H1 (cell line): ENCODE measurements around the gene CACNB2. TPM values are rescaled to one million over a fixed set of nuclear protein-coding genes. Genes with fewer than 3 reads are reported as not detected.

Source experiments
- FOSL1 ChIP-seq: IDR thresholded peaks from 2 replicates; pipeline ENCODE4 v1.6.1; 2011; ENCODE audit warnings: mild to moderate bottlenecking, low read depth, low read length, moderate library complexity; ENCODE audit not compliant: insufficient read depth
- RAD21 ChIP-seq, 2 experiments: IDR thresholded peaks in 1 of 2; conservative IDR thresholded peaks in 1 of 2; 2 replicates each; pipeline ENCODE4 v1.6.1; 2011; ENCODE audit warnings: low read depth in 2 of 2, low read length in 2 of 2, improper control_type of control experiment in 1 of 2, inconsistent platforms in 1 of 2, mild to moderate bottlenecking in 1 of 2, moderate library complexity in 1 of 2
- polyA plus RNA-seq, 7 experiments: library from polyadenylated mRNA; depleted of rRNA in 3 of 7; stranded (reverse) in 5 of 7; unstranded in 2 of 7; fragments of >200 nt in 5 of 7; fragments of 200-250 nt in 2 of 7; gene quantifications; 1 replicate in 5 of 7; 2 replicates in 1 of 7; 4 replicates in 1 of 7; pipeline versions ENCODE4 v1.2.1 to v1.2.3, GENCODE V29; 2011 to 2013; ENCODE audit warnings: missing spikeins in 2 of 7, mixed read lengths in 2 of 7
- total RNA-seq: library from RNA; stranded (reverse); fragmentation: NEBNext Ultra II Directional; extraction: Animal tissue kit (Norgen Biotek cat#: 25700); gene quantifications from 2 replicates; pipeline ENCODE4 v1.2.1, GENCODE V29; 2021

The CACNB2 gene
- total and polyA plus RNA-seq, 2 of the 8 experiments (the other 6 are each of a cell fraction or from before 2014, with no cell fraction given) = 2.4 to 3.2 TPM

- no peak for TF ChIP-seq RAD21 (IDR thresholded peaks at IDR 0.05 in 1 of 2, conservative IDR thresholded peaks at IDR 0.05 in 1 of 2; ENCODE audit: low read depth in 2 of 2, low read length in 2 of 2)
- TF ChIP-seq FOSL1 = no peak
- TF ChIP-seq, all 59 proteins: peak for 0
Observed at GRCh38 chr10:18476076-18476647, 335.9 kb downstream of the CACNB2 start (continued).
